Measurements from ENCODE around the gene CEACAM19.
"Not testable (repeated sequence)": the region's sequence is repeated elsewhere in the genome, so short reads cannot be mapped to it uniquely, and the experiment has no call there.

The CEACAM19 gene

DNA sequence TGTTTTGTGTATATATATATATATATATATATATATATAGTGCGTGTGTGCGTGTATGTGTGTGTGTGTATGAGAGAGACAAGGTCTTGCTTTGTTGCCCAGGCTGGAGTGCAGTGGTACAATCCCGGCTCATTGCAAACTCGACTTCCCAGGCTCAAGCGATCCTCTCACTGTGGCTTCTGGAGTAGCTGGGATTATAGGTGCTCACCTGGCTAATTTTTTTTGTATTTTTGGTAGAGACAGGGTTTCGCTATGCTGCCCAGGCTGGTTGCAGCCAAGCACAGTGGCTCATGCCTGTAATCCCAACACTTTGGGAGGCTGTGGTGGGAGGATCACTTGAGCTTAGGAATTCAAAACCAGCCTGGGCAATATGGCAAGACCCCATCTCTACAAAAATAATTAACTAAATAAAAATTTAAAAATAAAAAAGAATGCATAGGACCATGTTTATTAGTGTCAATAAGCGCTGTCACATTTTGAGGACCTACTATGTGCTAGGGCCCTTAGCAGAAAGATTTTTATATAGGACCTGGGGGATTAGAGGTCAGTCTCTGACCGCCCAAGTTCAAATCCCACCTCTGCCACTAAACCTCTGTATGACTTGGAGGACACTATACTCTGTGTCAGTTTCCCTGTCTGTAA is 25.8 kb upstream of the CEACAM19 start:
- DNase-seq (ENCODE audit: low read depth in 1 of 2, low spot score in 1 of 2), result no peak

DNA sequence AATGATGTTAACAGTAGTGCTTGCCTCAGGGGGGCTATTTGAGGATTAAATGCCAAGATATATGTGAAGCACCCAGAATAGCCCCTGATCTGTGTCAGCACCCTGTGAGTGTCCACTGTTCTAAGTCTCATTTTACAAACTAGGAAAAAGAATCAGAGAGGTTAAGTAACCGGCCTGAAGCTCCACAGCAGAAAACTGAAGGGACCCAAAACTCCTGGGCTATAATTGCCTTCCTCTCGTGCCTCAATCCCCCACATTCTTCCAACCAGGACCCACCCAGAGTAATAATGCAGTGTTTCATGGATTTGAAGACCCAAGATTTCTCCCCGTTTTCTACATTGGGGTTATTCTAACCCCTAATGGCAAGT is 25.2 kb upstream of the CEACAM19 start:
- no peak for DNase-seq (ENCODE audit: low read depth in 1 of 2, low spot score in 1 of 2)

DNA sequence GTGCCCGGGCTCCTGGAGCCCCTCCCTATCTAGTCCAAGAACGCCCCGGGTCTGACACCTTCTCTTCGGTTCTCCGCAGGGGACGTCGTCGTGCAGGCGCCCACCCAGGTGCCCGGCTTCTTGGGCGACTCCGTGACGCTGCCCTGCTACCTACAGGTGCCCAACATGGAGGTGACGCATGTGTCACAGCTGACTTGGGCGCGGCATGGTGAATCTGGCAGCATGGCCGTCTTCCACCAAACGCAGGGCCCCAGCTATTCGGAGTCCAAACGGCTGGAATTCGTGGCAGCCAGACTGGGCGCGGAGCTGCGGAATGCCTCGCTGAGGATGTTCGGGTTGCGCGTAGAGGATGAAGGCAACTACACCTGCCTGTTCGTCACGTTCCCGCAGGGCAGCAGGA is 24.1 kb upstream of the CEACAM19 start:
- no peak for DNase-seq (ENCODE audit: low read depth in 1 of 2, low spot score in 1 of 2)

DNA sequence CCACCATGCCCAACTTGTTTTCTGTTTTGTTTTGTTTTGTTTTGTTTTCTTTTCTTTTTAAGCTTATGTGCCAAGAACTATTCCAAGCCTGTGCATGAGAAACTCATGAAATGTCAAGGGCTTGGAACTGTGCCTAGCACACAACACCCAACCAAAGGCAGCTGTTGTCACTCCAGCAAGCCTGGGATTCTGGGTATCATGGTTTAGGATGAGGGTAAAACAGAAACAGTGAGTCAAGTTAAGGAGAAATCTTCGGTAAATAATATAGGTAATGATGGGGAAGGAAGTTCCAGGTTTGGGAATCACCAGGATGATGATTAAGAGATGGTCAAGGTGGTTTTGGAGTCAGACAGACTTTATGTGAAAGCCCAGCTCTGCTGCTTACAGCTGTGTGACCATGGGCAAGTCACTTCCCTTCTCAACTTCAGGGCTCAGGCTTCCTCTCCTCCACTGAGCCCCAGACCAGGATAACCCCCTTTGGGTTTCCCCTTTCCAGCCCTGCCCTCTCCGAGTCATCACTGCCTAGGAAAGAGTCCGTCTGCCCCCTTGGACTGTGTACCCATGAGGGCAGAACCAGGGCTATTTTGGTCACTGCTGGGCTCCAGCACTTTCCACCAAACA is 22.5 kb upstream of the CEACAM19 start:
- no peak for DNase-seq (ENCODE audit: low read depth in 1 of 2, low spot score in 1 of 2)

DNA sequence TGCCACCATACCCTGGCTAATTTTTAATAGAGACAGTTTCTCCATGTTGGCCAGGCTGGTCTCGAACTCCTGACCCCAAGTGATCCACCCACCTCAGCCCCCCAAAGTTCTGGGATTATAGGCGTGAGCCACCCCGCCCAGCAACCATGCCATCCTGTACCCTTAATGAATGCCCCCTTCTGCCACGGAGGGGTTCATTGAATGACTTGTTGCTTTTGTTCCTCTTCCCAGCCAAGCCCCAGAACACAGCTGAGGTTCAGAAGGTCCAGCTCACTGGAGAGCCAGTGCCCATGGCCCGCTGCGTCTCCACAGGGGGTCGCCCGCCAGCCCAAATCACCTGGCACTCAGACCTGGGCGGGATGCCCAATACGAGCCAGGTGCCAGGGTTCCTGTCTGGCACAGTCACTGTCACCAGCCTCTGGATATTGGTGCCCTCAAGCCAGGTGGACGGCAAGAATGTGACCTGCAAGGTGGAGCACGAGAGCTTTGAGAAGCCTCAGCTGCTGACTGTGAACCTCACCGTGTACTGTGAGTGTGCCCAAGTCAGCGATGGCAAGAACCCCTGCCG is 21.6 kb upstream of the CEACAM19 start:
- no peak for DNase-seq (ENCODE audit: low read depth in 1 of 2, low spot score in 1 of 2)

DNA sequence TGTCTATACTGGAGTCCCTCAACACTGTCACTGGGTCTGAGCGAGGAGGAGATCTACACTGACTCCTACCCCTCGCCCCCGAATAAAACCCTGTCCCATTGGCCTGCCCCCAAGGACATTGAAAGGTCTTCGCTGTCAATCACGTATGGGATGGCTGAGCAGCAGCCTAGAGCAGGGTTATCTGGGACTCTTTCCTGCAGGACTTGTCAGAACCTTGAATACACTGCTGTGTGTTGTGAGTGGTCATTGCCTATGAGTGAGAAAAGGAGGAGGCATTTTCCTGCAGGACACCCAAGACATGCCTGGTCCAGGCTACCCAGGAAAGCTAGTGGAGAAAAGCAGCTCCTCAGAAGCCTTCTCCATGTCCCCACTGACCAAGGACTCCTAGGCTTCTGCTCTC is 17.9 kb upstream of the CEACAM19 start:
- DNase-seq (ENCODE audit: low read depth in 1 of 2, low spot score in 1 of 2), result no peak

DNA sequence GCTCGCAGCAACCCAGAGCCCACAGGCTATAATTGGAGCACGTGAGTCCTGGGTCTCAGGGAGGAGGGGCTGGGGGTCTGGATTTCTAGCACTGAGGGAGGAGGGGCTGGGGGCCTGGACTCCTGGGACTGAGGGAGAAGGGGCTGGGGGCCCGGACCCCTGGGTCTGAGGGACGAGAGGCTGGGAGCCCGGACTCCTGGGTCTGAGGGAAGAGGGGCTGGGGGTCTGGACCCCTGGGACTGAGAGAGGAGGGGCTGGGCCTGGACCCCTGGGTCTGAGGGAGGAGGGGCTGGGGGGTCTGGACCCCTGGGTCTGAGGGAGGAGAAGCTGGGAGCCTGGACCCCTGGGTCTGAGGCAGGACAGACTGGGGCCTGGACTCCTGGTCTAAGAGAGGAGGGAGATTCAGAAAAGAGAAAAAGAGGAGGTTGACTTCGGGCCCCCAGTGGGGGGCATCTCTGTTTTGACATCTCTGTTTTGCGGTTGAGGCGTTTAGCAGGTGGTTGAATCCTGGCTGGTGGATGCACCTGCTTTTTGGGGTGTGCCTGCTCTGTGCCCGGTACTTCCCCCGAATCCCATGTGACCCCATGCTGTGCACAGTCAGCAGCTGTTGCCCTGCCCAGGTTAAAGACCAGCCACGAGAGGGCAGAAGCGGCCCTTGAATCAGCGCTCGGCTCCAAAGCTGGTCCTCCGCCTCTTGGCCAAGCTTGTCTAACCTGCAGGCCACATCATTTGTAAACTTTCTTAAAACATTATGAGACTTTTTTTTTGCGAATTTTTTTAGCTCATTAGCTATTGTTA is 17.1 kb upstream of the CEACAM19 start:
- peak; percentile 33 to 56 for DNase-seq (ENCODE audit: low read depth in 1 of 2, low spot score in 1 of 2)

DNA sequence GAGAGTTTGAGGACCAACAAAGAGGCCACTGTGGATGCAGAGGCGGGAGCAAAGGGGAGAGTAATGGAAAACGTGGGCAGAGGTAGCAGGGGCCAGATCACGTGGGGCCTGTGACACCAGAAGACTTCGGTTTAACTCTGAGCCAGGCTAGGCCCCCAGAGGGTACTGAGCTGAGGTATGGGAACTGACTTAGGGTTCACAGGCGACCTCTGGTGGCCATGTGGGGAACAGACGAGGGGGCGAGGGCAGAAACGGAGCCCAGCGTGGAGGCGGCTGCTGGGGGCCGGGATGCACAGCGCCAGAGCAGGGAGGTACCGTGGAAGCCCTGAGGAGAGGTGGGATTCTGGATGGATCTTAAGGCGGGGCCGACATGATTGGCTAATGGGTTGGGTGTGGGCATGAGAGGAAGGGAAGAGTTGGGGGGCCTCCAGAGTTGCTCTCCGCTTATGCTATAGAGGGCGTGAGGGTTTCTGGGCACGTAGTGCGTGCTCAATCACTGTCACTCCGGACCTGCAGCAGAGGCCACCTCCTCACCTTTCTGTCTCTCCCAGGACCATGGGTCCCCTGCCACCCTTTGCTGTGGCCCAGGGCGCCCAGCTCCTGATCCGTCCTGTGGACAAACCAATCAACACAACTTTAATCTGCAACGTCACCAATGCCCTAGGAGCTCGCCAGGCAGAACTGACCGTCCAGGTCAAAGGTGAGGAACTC is 13.9 kb upstream of the CEACAM19 start:
- peak; percentile 49 to 58 for DNase-seq (ENCODE audit: low read depth in 1 of 2, low spot score in 1 of 2)

DNA sequence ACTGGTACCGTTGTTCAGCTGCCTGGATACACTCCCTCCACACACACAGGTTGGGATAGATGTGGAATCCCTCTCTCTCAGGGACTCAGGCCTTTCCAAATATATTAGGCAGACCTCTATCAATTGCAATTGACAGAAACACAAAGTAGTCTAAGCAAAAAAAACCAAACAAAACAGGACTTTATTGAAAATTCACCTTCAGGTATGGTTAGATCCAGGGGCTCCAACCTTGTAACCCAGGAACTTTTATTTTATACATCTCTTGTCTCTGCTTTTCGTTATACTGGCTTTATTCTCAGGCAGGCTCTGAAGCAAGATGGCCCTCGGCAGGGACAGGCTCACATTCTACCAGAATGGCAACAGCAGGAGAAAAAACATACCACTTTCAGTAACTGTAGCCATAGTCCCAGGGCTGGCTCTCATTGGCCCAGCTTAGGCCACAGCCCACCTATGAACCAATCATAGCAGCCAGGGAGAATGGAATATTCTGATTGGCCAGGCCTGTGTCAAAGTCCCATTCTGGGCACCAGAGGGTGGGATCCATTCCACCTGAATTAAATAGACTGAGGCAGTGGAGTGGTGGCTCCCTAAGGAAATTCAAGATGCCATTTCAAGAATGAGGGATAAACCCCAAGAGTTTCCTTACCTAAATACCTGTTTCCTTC is 13.1 kb upstream of the CEACAM19 start:
- no peak for DNase-seq (ENCODE audit: low read depth in 1 of 2, low spot score in 1 of 2)

DNA sequence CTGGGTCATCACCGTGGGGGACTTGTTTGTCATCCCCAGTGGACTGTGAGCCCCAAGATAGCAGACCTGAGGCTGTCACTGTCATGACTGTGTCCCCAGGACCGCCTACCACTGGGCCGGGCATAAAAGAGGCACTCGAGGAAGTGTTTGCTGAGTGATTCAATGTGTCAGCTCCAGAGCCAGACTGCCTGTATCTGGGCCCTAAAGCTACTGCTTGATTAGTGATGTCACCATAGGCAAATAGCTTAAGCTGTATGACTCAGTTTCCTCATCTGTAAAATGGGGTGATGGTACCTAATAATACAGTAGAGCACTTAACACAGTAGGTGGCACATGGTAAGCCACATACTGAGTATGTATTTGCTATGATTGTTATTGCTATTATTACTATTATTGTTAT is 11.2 kb upstream of the CEACAM19 start:
- no peak for DNase-seq (ENCODE audit: low read depth in 1 of 2, low spot score in 1 of 2)

DNA sequence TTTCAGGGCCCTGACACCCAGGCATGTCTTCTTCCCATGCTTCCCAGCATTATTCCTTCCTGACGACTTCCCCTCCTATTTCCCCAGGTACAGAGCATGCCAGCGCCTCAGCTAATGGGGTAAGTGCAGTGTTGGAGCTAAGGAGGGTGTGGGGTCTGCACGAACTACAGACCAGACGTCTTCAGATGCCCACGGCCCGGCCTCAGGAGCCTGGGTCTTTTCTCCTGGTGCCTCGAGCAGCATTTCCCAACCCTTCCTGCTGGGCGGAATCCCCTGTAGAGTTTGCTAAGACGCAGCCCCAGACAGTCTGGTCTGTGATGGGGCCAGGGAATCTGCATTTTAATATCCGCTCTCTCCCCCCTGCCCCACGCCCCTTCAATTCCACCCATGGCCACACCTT is 10.1 kb upstream of the CEACAM19 start:
- no peak for DNase-seq (ENCODE audit: low read depth in 1 of 2, low spot score in 1 of 2)

DNA sequence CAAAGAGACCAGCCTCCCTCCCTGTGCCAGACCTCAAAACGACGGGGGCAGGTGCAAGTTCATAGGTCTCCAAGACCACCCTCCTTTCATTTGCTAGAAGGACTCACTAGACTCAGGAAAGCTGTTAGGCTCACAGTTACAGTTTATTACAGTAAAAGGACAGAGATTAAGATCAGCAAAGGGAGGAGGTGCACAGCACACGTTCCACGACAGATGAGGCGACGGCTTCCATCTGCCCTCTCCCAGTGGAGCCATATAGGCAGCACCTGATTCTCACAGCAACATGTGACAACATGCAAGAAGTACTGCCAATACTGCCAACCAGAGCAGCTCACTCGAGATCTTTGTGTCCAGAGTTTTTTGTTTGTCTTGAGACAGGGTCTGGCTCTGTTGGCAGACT is 9.4 kb upstream of the CEACAM19 start:
- no peak for DNase-seq (ENCODE audit: low read depth in 1 of 2, low spot score in 1 of 2)

DNA sequence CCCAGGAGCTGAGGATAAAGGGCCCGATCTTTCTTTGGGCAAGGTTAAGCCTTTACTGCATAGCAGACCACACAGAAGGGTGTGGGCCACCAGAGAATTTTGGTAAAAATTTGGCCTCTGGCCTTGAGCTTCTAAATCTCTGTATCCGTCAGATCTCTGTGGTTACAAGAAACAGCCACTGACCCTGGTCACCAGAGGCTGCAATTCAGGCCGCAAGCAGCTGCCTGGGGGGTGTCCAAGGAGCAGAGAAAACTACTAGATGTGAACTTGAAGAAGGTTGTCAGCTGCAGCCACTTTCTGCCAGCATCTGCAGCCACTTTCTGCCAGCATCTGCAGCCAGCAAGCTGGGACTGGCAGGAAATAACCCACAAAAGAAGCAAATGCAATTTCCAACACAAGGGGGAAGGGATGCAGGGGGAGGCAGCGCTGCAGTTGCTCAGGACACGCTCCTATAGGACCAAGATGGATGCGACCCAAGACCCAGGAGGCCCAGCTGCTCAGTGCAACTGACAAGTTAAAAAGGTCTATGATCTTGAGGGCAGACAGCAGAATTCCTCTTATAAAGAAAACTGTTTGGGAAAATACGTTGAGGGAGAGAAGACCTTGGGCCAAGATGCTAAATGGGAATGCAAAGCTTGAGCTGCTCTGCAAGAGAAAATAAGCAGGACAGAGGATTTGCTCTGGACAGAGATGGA is 8.4 kb upstream of the CEACAM19 start:
- DNase-seq (ENCODE audit: low read depth in 1 of 2, low spot score in 1 of 2), result no peak

DNA sequence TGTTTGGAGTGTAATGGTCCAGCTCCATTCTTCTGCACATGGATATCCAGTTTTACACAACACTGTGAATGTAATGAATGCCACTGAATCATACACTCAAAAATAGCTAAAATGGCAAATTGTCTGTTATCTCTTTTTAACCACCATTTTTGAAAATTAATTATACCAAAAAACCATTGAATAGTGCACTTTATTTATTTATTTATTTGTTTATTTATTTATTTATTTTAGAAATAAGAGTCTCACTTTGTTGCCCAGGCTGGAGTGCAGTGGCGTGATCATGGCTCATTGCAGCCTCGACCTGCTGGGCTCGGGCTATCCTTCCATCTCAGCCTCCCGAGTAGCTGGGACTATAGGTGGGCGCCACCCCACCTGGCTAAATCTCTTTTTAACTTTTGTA is 7.3 kb upstream of the CEACAM19 start:
- DNase-seq (ENCODE audit: low read depth in 1 of 2, low spot score in 1 of 2), result no peak

DNA sequence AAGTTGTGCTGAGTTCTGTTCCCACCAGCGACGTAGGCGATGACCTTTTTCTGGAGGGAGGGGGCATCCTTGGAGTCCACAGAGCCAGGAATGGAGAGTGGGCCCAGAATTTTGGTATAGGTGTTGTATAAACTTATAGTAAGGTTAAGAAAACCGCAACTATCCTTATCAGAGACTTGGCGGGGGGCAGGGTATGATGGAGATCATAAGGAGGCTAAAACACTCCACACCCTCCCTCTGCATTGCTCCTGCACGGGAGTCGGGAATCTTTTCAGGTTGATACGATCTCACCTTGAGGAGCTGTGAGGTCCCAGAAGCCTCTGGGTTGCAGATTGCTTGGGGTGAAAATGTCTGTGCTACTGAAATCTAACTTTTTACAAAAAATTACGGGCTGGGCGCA is 6.3 kb upstream of the CEACAM19 start:
- DNase-seq (ENCODE audit: low read depth in 1 of 2, low spot score in 1 of 2), result no peak

DNA sequence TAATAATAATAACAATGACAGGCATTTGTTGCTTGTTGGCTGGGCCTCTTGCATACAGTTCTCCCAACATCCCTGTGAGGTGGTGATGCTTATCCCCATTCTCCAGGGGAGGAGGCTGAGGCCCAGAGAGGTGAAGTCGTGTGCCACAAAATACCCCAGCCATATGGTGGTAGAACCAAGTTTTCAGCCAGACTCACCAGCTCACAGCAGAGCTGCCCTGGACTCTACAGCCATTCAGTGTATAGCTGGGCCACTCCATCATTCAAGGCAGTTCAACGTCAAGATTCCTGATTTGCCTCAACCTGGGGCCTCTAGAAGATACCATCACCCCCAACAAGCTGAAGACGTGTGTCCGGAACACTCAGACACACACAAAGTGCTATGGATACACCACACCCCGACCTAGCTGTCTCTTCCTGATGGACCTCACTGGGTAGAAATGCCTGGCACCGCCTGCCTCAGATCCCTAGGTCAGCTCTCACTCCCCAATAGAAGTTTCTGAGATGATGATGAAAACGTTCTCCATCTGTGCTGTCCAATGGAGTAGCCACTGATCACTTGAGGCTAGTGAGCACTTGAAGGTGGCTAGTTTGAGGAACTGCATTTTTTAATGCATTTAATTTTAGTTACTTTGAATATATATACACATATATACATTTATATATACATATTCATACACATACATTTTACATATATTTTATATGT is 4.3 kb upstream of the CEACAM19 start:
- no peak for DNase-seq (ENCODE audit: low read depth in 1 of 2, low spot score in 1 of 2)

DNA sequence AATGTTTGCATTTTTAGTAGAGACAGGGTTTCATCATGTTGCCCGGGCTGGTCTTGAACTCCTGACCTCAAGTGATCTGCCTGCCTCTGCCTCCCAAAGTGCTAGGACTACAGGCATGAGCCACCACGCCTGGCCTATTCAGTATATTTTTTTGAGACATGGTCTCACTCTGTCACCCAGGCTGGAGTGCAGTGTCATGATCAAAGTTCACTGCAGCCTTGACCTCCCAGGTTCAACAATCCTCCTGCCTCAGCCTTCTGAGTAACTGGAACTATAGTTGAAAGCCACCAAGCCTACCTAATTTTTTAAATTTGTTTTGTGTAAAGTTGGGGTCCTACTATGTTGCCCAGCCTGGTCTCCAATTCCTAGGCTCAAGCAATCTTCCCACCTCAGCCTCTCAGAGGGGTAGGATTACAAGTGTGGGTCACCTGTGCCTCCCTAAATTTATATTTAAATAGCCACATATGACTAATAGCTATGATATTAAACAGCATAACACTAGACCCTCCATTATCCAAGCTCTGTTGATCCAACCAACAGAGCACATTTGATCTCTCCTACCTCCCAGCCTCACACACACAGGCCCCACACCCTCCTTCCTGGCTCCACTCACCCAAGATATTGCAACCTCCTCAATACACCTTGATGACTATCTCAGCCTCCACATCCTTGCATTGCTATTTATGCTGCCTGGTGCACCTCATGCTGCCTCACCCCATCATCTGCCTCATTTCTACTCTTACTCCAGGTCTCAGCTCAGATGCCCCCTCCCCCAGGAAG is 2.1 kb upstream of the CEACAM19 start:
- no peak for DNase-seq (ENCODE audit: low read depth in 1 of 2, low spot score in 1 of 2)

DNA sequence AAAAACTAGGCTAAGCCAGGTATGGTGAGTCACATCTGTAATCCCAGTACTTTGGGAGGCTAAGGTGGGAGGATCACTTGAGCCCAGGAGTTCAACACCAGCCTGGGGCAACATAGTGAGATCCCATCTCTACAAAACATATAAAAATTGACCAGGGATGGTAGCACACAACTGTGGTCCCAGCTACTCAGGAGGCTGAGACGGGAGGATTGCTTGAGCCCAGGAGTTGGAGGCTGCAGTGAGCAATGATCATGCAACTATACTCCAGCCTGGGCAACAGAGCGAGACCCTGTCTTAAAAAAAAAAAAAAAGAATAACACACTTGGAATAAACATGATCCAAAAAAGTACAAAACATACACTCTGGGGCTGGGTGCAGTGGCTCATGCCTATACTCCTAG is 1.3 kb upstream of the CEACAM19 start:
- DNase-seq (ENCODE audit: low read depth in 1 of 2, low spot score in 1 of 2), result not testable (repeated sequence)

DNA sequence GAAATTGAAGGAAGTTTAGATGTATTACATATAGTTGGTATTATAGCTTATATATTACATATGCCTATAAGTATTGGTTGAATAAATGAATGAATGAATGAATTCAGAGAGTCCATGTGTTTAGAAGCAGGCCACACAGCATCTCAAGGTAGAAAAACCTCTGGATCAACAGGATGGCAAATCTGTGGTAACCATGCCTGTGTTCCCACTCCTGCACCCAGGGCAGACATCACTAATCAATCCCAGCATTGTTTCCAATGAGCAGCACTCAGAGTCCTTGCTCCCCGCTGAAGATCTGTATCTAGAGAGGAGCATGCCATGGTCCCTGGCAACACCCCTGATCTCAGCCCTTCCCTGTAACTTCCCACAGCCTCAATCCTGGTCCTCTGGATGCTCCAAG is 944 bp downstream of the CEACAM19 start:
- DNase-seq (ENCODE audit: low read depth in 1 of 2, low spot score in 1 of 2), result no peak

All from activated CD4-positive, alpha-beta T cell treated with anti-CD3 and anti-CD28 coated beads, Interleukin-2, amount 50 U/mL, for 24 hours (primary cell).